WTC11 (cell line): Measurements from ENCODE around the gene TMUB2. TPM values are rescaled to one million over a fixed set of nuclear protein-coding genes. Genes with fewer than 3 reads are reported as not detected.

Experiments
- ATF1 ChIP-seq: sonication (generic); formaldehyde crosslinking; IDR thresholded peaks from 2 replicates; pipeline ENCODE4 v1.8.1; 2023; ENCODE audit warnings: mild to moderate bottlenecking, moderate library complexity, missing genetic modification reagents
- ATF2 ChIP-seq: sonication (generic); formaldehyde crosslinking; IDR thresholded peaks from 2 replicates; pipeline ENCODE4 v1.8.1; 2022; ENCODE audit warnings: low read depth, missing genetic modification reagents, borderline replicate concordance
- ATF3 ChIP-seq: sonication (generic); formaldehyde crosslinking; conservative IDR thresholded peaks from 2 replicates; pipeline ENCODE4 v1.8.1; 2022; ENCODE audit warnings: mild to moderate bottlenecking, missing genetic modification reagents
- ATF6 ChIP-seq: sonication (generic); formaldehyde crosslinking; IDR thresholded peaks from 2 replicates; pipeline ENCODE4 v1.8.1; 2023; ENCODE audit warnings: mild to moderate bottlenecking, missing genetic modification reagents
- CDX4 ChIP-seq: fragments of 250-450 bp; sonication (Bioruptor Pico); IDR thresholded peaks from 2 replicates; pipeline ENCODE4 v1.9.0; 2021; ENCODE audit warnings: moderate library complexity, mild to moderate bottlenecking, inconsistent platforms, borderline replicate concordance
- CREM ChIP-seq: sonication (generic); formaldehyde crosslinking; IDR thresholded peaks from 2 replicates; pipeline ENCODE4 v1.8.1; 2022; ENCODE audit warnings: mild to moderate bottlenecking, missing genetic modification reagents, moderate library complexity
- GABPB1 ChIP-seq: sonication (generic); formaldehyde crosslinking; IDR thresholded peaks from 2 replicates; pipeline ENCODE4 v1.8.1; 2023; ENCODE audit warnings: mild to moderate bottlenecking, missing genetic modification reagents
- HMGA2 ChIP-seq: fragments of 250-450 bp; sonication (Bioruptor Pico); IDR thresholded peaks from 2 replicates; pipeline ENCODE4 v1.4.0; 2021; ENCODE audit warnings: mild to moderate bottlenecking, moderate library complexity
- JAZF1 ChIP-seq: fragments of 250-450 bp; sonication (Bioruptor Pico); IDR thresholded peaks from 2 replicates; pipeline ENCODE4 v1.9.0; 2021; ENCODE audit warnings: moderate library complexity, mild to moderate bottlenecking, inconsistent platforms
- JUN ChIP-seq: sonication (generic); formaldehyde crosslinking; IDR thresholded peaks from 2 replicates; pipeline ENCODE4 v1.8.0; 2023; ENCODE audit warnings: mild to moderate bottlenecking, missing genetic modification reagents
- MLX ChIP-seq: sonication (generic); formaldehyde crosslinking; IDR thresholded peaks from 2 replicates; pipeline ENCODE4 v1.8.1; 2023; ENCODE audit warnings: mild to moderate bottlenecking, missing genetic modification reagents, moderate library complexity
- NFYB ChIP-seq: sonication (generic); formaldehyde crosslinking; conservative IDR thresholded peaks from 2 replicates; pipeline ENCODE4 v1.8.0; 2022; ENCODE audit warnings: low read depth, missing genetic modification reagents
- NR1H2 ChIP-seq: sonication (generic); formaldehyde crosslinking; IDR thresholded peaks from 2 replicates; pipeline ENCODE4 v1.9.0; 2021; ENCODE audit warnings: mild to moderate bottlenecking, moderate library complexity, missing genetic modification reagents
- SMAD3 ChIP-seq: sonication (generic); formaldehyde crosslinking; IDR thresholded peaks from 2 replicates; pipeline ENCODE4 v1.8.0; 2022; ENCODE audit warnings: missing genetic modification reagents, mild to moderate bottlenecking, borderline replicate concordance
- TCF7 ChIP-seq: sonication (generic); formaldehyde crosslinking; IDR thresholded peaks from 2 replicates; pipeline ENCODE4 v1.8.0; 2022; ENCODE audit warnings: mild to moderate bottlenecking, low read depth, missing genetic modification reagents, moderate library complexity
- TEAD4 ChIP-seq: sonication (generic); formaldehyde crosslinking; IDR thresholded peaks from 2 replicates; pipeline ENCODE4 v1.8.0; 2022; ENCODE audit warnings: mild to moderate bottlenecking, missing genetic modification reagents
- TP53 ChIP-seq: sonication (generic); formaldehyde crosslinking; IDR thresholded peaks from 2 replicates; pipeline ENCODE4 v1.8.1; 2023; ENCODE audit warnings: mild to moderate bottlenecking, missing genetic modification reagents
- USF1 ChIP-seq: sonication (generic); formaldehyde crosslinking; IDR thresholded peaks from 2 replicates; pipeline ENCODE4 v1.8.0; 2022; ENCODE audit warnings: mild to moderate bottlenecking, missing genetic modification reagents
- USF2 ChIP-seq: sonication (generic); formaldehyde crosslinking; IDR thresholded peaks from 2 replicates; pipeline ENCODE4 v1.8.1; 2023; ENCODE audit warnings: mild to moderate bottlenecking, missing genetic modification reagents, moderate library complexity
- ZBTB21 ChIP-seq: sonication (generic); formaldehyde crosslinking; IDR thresholded peaks from 2 replicates; pipeline ENCODE4 v1.8.1; 2023; ENCODE audit warnings: mild to moderate bottlenecking, missing genetic modification reagents, borderline replicate concordance
- ZBTB43 ChIP-seq: sonication (generic); formaldehyde crosslinking; IDR thresholded peaks from 2 replicates; pipeline ENCODE4 v1.8.1; 2023; ENCODE audit warnings: mild to moderate bottlenecking, missing genetic modification reagents
- ZMAT4 ChIP-seq: fragments of 250-450 bp; sonication (Bioruptor Pico); IDR thresholded peaks from 2 replicates; pipeline ENCODE4 v1.9.0; 2021; ENCODE audit warnings: mild to moderate bottlenecking
- ZNF425 ChIP-seq: fragments of 250-450 bp; sonication (Bioruptor Pico); conservative IDR thresholded peaks from 2 replicates; pipeline ENCODE4 v1.9.0; 2021; ENCODE audit warnings: mild to moderate bottlenecking
- ZNF671 ChIP-seq: fragments of 250-450 bp; sonication (Bioruptor Pico); IDR thresholded peaks from 2 replicates; pipeline ENCODE4 v1.8.0; 2021; ENCODE audit warnings: mild to moderate bottlenecking
- ZSCAN18 ChIP-seq: fragments of 250-450 bp; sonication (Bioruptor Pico); IDR thresholded peaks from 2 replicates; pipeline ENCODE4 v2.1.2; 2022; ENCODE audit warnings: mild to moderate bottlenecking, moderate library complexity
- total RNA-seq: library from RNA; stranded (reverse); gene quantifications from 3 replicates; pipeline ENCODE4 v1.2.3, GENCODE V29; 2021

Gene TMUB2
- total RNA-seq, 1 experiment from 2014 or later, result 26.9 TPM

GRCh38 chr17:44210342-44211192, 23.8 kb downstream of the TMUB2 start (continued):
- TF ChIP-seq ATF6 (CRISPR knock-in tag), result no peak
- TF ChIP-seq TP53 (CRISPR knock-in tag), result no peak
- TF ChIP-seq TEAD4 (CRISPR knock-in tag), result no peak
- TF ChIP-seq NR1H2 (CRISPR knock-in tag), result no peak
- no peak for TF ChIP-seq ZNF671 (CRISPR knock-in tag)
- no peak for TF ChIP-seq ZMAT4 (CRISPR knock-in tag)
- TF ChIP-seq ZNF425 (CRISPR knock-in tag), result no peak
- no peak for TF ChIP-seq GABPB1 (CRISPR knock-in tag)
- peak; percentile 82 for TF ChIP-seq ZBTB43 (CRISPR knock-in tag)
- no peak for TF ChIP-seq NFYB
- no peak for TF ChIP-seq ZSCAN18 (CRISPR knock-in tag)
- no peak for TF ChIP-seq HMGA2 (CRISPR knock-in tag)
- 0 out of 2 replicates have a peak, but pooled peaks have one; percentile 31 for TF ChIP-seq USF1 (CRISPR knock-in tag)
- TF ChIP-seq CREM (CRISPR knock-in tag), result peak; percentile 50
- no peak for TF ChIP-seq JAZF1 (CRISPR knock-in tag)
- TF ChIP-seq ZBTB21, result no peak; the same call in 1 of the 2 replicates
- no peak for TF ChIP-seq CDX4
- no peak for TF ChIP-seq JUN (CRISPR knock-in tag)
- no peak for TF ChIP-seq ATF2 (CRISPR knock-in tag)
- no peak for TF ChIP-seq ATF3 (CRISPR knock-in tag)
- peak; percentile 62; the same call in 1 of the 2 replicates for TF ChIP-seq TCF7 (CRISPR knock-in tag)
- TF ChIP-seq ATF1 (CRISPR knock-in tag), result no peak
- TF ChIP-seq SMAD3 (CRISPR knock-in tag), result peak; percentile 15; the same call in 1 of the 2 replicates
- TF ChIP-seq MLX (CRISPR knock-in tag), result no peak
- peak; percentile 72 for TF ChIP-seq USF2 (CRISPR knock-in tag)
